Testis (tissue), 3 donors: Measurements from ENCODE around the gene CMTM6. TPM values are rescaled to one million over a fixed set of nuclear protein-coding genes. Genes with fewer than 3 reads are reported as not detected.
A peak's percentile ranks its signal among the peaks of the same experiment; 100 is the strongest.

Experiments used
- DNase-seq: peaks from one replicate; pipeline ENCODE4 v3.0.0-alpha.2; 2019
- H3K27ac ChIP-seq, 2 donors: fragments of 200-600 bp; sonication (generic); one replicate each; pipeline ENCODE4 v1.5.1; 2019
- H3K27me3 ChIP-seq: fragments of 200-600 bp; sonication (generic); one replicate; pipeline ENCODE4 v1.5.1; 2019
- H3K36me3 ChIP-seq: fragments of 200-600 bp; sonication (generic); one replicate; pipeline ENCODE4 v1.5.1; 2017; ENCODE audit warnings: low read depth; ENCODE audit errors: missing control alignments
- H3K4me1 ChIP-seq: fragments of 200-600 bp; sonication (generic); one replicate; pipeline ENCODE4 v1.5.1; 2019
- H3K4me3 ChIP-seq, 2 donors: fragments of 200-600 bp; sonication (generic); one replicate each; pipeline ENCODE4 v1.5.1; 2017 to 2019
- H3K9me3 ChIP-seq: fragments of 200-600 bp; sonication (generic); one replicate; pipeline ENCODE4 v1.5.1; 2017
- POLR2A ChIP-seq: fragments of 450-650 bp; IDR thresholded peaks from one replicate; pipeline ENCODE4 v1.6.1; 2017; ENCODE audit warnings: antibody characterized with exemption, mild to moderate bottlenecking, moderate library complexity
- WGBS, 2 donors: methylation state at CpG; one replicate each; pipeline ENCODE4 v1.1.5; 2018; 5-methylcytosine and 5-hydroxymethylcytosine counted together
- intact Hi-C: fragments of 100-400 bp; cut with DNase I; formaldehyde crosslinking; loops from one replicate; pipeline ENCODE4 v1.15.1; 2023; ENCODE audit warnings: low total_unique reads
- polyA plus RNA-seq: library from polyadenylated mRNA; stranded (reverse); fragments of 350-450 nt; fragmentation: Illumina TruSeq; extraction: RNeasy Lipid Tissue Mini Kit (QIAGEN cat#74804); gene quantifications from one replicate; pipeline ENCODE4 v1.2.3, GENCODE V29; 2014; ENCODE audit warnings: low read depth, low replicate concordance; ENCODE audit not compliant: insufficient read depth
- total RNA-seq, 2 donors: library from RNA; depleted of rRNA; stranded (reverse); fragments of >200 nt; gene quantifications; one replicate each; pipeline ENCODE4 v1.2.3, GENCODE V29; 2016
- TF ChIP-seq, protein P1 (sequence below), 3 experiments: fragments of 450-650 bp in 2 of 3; fragments of 200-600 bp in 1 of 3; sonication (generic) in 1 of 3; IDR thresholded peaks; one replicate each; pipeline ENCODE4 v1.5.1; 2016 to 2019; ENCODE audit warnings: antibody characterized with exemption in 3 of 3, mild to moderate bottlenecking in 2 of 3, moderate library complexity in 1 of 3

Gene CMTM6
- total and polyA plus RNA-seq, 3 donors from 2014 or later, result 66.2 to 199 (median 154) TPM

DNA sequence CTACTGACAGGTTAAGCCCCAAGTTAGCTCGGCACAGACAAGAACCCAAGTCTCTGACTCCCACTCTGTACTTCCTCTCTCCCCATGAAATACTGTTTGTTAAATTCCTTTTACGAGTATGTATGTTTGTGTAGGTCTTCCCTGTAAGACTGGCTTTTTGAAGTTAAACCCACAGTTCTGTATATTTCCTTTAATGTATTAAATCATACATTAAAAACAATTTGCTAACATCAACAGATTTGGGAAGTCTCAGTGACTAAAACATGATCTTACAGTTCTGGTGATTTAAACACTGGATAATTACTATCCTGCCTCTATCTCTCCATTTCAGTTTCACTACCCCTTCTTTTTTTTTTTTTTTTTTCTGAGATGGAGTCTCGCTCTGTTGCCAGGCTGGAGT is 4.4 kb downstream of the CMTM6 start:
- Histone ChIP-seq H3K27ac (no peak overlapping the region), H3K27me3 (no peaks in the 10 kb centered on the region), H3K9me3 (no peaks in the 10 kb centered on the region), H3K4me3 (no peak overlapping the region), H3K36me3 (no peaks in the 10 kb centered on the region), H3K4me1 (peaks cover 10% of the 10 kb centered on the region)
- 59 to 84% methylated on average over 3 of the region's 3 CpGs for WGBS, 2 donors
- intact Hi-C loops, result no loop called here
- no peak for DNase-seq
- TF ChIP-seq, protein P1, sequence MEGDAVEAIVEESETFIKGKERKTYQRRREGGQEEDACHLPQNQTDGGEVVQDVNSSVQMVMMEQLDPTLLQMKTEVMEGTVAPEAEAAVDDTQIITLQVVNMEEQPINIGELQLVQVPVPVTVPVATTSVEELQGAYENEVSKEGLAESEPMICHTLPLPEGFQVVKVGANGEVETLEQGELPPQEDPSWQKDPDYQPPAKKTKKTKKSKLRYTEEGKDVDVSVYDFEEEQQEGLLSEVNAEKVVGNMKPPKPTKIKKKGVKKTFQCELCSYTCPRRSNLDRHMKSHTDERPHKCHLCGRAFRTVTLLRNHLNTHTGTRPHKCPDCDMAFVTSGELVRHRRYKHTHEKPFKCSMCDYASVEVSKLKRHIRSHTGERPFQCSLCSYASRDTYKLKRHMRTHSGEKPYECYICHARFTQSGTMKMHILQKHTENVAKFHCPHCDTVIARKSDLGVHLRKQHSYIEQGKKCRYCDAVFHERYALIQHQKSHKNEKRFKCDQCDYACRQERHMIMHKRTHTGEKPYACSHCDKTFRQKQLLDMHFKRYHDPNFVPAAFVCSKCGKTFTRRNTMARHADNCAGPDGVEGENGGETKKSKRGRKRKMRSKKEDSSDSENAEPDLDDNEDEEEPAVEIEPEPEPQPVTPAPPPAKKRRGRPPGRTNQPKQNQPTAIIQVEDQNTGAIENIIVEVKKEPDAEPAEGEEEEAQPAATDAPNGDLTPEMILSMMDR (IDR thresholded peaks at IDR 0.05), result no peak

DNA sequence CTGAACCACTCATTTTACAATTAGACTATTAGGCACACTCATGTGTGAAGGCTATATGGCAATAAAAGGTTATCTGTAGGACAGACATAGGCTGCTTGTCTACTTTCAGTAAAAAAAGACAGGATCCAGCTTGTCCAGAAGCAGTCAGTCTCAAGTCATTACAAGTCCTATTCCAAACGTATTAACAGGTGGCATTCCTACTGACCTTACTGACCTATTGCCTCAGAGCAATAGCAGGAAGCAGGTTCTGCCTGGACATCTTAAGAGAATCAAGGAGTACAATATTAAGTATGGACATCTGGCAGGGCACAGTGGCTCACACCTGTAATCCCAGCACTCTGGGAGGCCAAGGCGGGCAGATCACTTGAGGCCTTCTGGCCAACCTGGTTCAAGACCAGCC is 7.0 kb downstream of the CMTM6 start:
- Histone ChIP-seq H3K4me1 (peaks cover 9% of the 10 kb centered on the region), H3K4me3 (no peak overlapping the region), H3K36me3 (no peaks in the 10 kb centered on the region), H3K27me3 (no peaks in the 10 kb centered on the region), H3K9me3 (no peaks in the 10 kb centered on the region), H3K27ac (no peak overlapping the region)
- 69 to 76% methylated on average over 2 of the region's 2 CpGs for WGBS, 2 donors
- intact Hi-C loops, result no loop called here
- no peak for DNase-seq
- TF ChIP-seq, protein P1 (IDR thresholded peaks at IDR 0.05), result no peak
- TF ChIP-seq POLR2A, result no peak

DNA sequence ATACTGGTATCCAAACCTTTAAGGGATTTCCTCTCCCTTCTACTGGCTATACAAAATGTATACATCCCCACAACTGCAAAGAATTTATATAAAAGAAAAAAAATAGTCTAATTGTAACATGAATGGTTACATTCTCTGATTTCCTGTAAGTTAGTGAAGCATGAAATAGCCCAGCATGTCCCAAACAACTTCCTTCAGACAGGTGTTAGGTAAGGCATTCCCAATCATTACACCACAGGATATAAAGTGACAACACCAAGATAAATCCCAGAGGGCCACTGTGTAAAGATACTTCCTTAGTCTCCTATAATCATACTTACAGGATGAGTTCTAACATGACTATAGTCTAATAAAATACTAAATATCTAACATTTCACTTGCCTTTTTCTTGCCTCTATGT is 7.6 kb downstream of the CMTM6 start:
- no peak overlapping the region for H3K27ac ChIP-seq
- peaks cover 9% of the 10 kb centered on the region for H3K4me1 ChIP-seq
- TF ChIP-seq, protein P1 (IDR thresholded peaks at IDR 0.05), result no peak
- no peak for TF ChIP-seq POLR2A
- H3K36me3 ChIP-seq, result no peaks in the 10 kb centered on the region
- intact Hi-C loops, result no loop called here
- no peak for DNase-seq
- no peak overlapping the region for H3K4me3 ChIP-seq
- no peaks in the 10 kb centered on the region for H3K27me3 ChIP-seq
- H3K9me3 ChIP-seq, result no peaks in the 10 kb centered on the region

DNA sequence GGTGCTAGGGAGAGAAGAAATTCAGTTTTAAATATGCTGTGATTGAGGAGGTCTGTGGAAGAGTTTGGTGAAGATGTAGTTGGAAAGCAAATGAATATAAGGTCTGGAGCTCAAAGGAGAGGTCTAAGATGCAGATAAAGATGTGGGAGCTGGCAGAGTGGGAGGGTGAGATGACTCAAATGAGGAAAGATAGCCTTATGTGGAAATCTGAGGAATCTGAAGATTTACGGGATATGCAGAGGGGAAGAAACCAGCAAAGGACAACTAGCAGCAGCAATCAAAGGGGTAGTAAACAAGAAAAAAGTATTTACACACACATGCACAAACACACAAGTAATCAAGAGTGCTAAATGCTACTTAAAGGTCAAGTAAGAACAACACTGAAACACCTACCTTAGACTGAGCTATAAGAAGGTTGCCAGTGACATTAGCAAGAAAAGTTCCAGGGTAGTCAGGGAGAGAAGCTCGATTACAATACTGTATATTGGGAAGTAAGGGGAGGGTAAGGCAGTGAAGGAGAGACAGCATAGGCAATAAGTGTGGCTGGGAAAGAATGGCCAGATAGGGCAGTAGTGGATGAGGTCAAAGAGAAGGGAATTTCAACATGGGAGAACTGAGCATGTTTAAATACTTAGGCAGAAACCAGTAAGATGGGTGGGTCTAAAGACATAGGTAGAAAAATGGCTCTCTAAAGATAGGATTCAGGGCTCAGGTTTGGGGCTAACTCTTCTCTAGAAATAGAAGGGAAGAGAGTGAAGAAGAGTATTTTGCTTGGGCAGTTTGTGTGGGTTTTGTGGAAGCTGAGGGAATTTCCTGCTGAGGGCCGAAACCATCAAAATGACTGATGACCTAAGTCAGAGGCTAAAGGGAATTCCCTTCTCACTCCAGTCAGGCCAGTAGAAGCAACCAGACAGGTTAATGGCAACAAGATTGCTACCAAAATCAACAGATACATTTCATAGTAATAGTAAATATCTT is 8.9 kb downstream of the CMTM6 start:
- Histone ChIP-seq H3K9me3 (no peaks in the 10 kb centered on the region), H3K27me3 (no peaks in the 10 kb centered on the region), H3K4me3 (no peak overlapping the region), H3K4me1 (peaks cover 9% of the 10 kb centered on the region), H3K36me3 (no peaks in the 10 kb centered on the region), H3K27ac (peak overlapping the region in 1 of 2 donors; percentile 13)
- WGBS, 2 donors, result 64 to 68% methylated on average over 3 of the region's 3 CpGs
- intact Hi-C loops, result no loop called here
- no peak for DNase-seq
- TF ChIP-seq POLR2A, result no peak
- TF ChIP-seq, protein P1 (IDR thresholded peaks at IDR 0.05), result no peak
